Fibroblast of the aortic adventitia (primary cell): ENCODE data around the gene HCLS1. TPM values are rescaled to one million over a fixed set of nuclear protein-coding genes. Genes with fewer than 3 reads are reported as not detected.
"Not testable (repeated sequence)": the region's sequence is repeated elsewhere in the genome, so short reads cannot be mapped to it uniquely, and the experiment has no call there.

Source experiments
- DNase-seq: peaks from one replicate; pipeline ENCODE4 v3.0.0-alpha.2; 2010; ENCODE audit warnings: low read depth
- H3K4me3 ChIP-seq: 2 replicates; pipeline ENCODE4 v1.5.1; 2011; ENCODE audit warnings: low read depth, mild to moderate bottlenecking, control low read depth, low read length, moderate library complexity
- total RNA-seq: library from RNA; depleted of rRNA; stranded (reverse); fragments of >200 nt; gene quantifications from 2 replicates; pipeline ENCODE4 v1.2.3, GENCODE V29; 2012; ENCODE audit warnings: low replicate concordance
- TF ChIP-seq, protein P1 (sequence below): IDR thresholded peaks from 2 replicates; pipeline ENCODE4 v1.5.1; 2011; ENCODE audit warnings: mild to moderate bottlenecking, low read length, control low read depth, inconsistent platforms; ENCODE audit not compliant: insufficient read depth

HCLS1 gene
- total RNA-seq, 1 donor = 7.5 TPM

DNA sequence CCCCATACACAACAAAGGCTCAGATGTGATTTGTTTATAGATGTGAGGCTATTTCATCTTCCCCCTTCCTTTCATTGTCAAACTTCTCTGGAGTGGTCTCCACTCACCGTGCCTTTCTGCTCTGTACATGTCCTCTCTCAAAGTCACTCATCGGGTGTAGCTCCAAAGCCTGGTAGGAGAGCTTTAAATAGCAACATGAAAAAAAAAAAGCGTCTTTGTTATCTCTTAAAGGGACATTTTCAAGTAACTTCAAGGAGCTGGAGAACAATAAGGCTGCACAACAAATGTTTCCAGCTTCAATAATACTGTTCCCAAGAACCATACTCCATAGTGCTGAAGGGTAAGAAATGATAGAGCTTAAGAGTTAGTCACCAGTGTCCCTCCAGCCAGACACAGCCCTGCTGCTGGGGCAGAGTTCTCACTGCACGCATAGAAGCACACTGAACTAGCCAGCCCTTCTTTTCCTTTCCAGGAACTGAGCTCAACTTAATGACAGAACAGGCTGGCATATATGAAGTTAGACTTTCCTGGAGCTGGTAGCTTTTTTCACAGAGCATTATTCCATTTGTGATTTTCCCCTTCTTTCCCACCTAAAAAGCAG, 59.4 kb downstream of the HCLS1 start:
- H3K4me3 ChIP-seq = no peak overlapping the region
- DNase-seq = no peak
- TF ChIP-seq, protein P1, sequence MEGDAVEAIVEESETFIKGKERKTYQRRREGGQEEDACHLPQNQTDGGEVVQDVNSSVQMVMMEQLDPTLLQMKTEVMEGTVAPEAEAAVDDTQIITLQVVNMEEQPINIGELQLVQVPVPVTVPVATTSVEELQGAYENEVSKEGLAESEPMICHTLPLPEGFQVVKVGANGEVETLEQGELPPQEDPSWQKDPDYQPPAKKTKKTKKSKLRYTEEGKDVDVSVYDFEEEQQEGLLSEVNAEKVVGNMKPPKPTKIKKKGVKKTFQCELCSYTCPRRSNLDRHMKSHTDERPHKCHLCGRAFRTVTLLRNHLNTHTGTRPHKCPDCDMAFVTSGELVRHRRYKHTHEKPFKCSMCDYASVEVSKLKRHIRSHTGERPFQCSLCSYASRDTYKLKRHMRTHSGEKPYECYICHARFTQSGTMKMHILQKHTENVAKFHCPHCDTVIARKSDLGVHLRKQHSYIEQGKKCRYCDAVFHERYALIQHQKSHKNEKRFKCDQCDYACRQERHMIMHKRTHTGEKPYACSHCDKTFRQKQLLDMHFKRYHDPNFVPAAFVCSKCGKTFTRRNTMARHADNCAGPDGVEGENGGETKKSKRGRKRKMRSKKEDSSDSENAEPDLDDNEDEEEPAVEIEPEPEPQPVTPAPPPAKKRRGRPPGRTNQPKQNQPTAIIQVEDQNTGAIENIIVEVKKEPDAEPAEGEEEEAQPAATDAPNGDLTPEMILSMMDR = no peak

DNA sequence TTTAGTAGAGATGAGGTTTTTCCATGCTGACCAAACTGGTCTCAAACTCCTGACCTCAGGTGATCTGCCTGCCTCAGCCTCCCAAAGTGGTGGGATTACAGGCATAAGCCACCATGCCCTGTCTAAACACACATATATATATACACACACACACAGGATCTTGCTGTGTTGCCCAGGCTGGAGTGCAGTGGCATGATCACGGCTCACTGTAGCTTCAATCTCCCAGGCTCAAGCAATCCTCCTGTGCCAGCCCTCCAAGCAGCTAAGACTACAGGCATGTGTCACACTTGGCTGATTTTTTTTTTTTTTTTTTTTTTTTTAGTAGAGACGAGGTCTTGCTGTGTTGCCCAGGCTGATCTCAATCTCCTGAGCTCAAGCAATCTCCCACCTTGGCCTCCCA, 60.8 kb downstream of the HCLS1 start:
- not testable (repeated sequence) for H3K4me3 ChIP-seq, DNase-seq

DNA sequence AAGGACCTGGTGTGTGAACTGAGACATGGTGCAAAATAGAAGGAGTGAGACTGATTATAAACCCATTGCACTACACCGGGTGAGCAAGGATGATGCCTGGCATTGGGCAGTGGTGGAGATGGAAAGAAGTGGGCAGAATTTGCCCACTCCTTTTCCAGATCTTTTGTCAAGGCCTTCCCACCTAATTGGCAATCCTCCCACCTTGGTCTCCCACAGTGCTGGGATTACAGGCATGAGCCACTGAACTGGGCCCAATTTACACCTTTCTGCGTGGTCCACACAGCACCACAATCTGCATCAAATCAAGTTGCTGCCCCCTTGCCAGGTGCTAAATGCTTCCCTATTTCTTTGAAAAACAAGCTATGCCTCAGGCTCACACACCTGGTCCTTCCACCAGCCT, 62.1 kb downstream of the HCLS1 start:
- DNase-seq = no peak

DNA sequence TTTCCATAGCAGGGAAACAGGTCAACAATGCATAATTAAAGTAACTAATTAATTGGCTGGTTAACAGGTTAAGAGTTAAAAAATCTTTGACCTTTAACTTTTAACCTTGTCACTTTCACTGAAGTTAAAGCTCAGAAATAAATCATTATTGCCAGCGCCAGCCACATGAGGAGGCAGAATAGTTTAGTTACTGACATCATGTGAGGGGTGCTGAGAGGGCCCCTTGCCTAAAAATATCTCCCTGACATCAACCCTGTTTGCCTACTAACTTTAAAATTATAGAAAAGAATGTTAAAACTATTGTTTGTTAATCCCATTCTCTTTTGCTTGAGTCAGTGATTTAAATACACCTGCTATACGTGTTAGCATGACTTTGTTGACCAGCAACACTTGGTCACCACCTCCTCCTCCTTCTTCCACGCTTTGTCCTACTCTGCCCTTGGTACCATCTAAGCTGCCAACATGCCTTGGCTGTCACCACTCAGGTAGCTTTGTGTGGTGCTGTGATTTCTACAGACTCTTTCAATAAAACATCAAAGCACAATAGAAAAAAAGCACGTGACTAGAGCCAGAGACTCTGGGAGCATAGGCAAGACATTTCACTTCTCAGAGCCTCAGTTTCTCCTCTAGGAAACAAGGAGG, 64.8 kb downstream of the HCLS1 start:
- no peak for DNase-seq
- H3K4me3 ChIP-seq = no peak overlapping the region
- TF ChIP-seq, protein P1 = no peak

More for the DNA sequence above, 62.1 kb downstream of the HCLS1 start:
- H3K4me3 ChIP-seq = no peak overlapping the region
- TF ChIP-seq, protein P1 = no peak

DNA sequence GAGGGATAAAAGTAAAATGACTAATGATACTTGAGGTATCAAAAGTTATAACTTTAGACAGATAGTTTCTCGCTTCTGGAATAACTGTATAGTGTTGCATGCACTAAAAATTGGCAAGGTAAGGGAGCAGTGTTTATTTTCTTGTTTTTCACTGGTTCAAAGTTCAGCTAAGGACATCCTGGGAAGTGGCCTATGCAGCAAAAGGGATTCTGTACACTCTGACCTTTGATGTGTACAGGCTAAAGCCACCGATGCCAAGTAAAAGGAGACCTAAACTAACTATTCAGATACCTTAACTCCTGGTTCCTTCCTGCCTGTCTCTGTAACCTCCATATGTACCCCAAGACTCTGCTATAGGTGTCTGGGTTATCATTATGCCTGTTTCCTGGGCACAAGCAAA, 65.9 kb downstream of the HCLS1 start:
- no peak for DNase-seq
- H3K4me3 ChIP-seq = no peak overlapping the region
- TF ChIP-seq, protein P1 = no peak

DNA sequence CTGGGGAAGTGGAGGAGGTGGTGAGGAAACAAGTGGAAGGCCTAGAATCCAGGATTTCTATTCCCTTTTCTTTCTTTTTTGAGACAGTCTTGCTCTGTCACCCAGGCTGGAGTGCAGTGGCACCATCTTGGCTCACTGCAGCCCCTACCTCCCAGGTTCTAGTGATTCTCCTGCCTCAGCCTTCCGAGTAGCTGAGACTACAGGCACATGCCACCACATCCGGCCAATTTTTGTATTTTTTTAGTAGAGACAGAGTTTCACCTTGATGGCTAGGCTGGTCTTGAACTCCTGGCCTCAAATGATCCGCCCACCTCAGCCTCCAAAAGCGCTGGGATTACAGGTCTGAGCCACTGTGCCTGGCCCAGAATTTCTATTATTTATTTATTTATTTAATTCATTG, 66.9 kb downstream of the HCLS1 start:
- not testable (repeated sequence) for H3K4me3 ChIP-seq, DNase-seq

DNA sequence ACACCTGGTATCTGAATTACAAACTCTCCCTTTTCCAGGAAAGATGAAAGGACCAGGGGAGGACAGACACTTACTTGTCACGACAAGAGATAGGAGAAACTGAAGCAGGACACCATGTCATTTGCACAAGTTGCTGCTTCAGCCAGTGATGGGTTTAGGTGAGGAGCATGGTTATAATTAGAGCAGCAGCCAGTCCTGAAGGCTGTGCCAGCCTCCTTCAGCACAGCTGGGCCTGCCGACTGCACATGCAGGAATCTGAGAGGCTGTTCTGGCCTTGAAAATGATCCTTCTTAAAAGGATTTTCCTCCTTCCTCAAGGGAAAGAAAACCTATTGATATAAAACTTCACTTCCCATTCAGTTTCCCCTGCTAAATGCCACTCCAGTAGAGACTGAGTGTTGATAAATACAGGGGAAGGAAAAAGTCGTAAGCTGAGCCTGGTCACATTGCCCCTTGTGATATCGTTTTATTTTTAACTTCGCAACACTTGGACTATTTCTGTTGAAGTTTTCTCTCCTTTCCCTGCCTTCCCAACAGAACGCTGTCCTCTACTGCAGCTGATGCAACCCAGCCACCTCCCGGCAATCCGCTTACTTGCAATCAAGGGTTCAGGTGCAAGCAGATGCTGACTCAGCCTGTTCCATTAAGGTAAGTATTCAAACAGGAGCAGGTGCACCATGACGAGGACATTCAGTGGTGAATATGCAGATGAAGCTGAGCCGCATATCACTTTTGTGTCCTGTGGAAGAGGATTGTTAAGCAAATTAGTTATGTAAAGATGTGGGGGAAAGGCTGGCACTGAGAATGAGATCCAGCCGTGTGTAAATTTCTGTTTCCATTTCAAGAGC, 67.6 kb downstream of the HCLS1 start, which contains the start of gene FBXO40:
Gene FBXO40 (plus strand): TSS at position 524 of the 847 bp plus-strand sequence. CDS start 27,197 bp downstream, outside the sequence.
- DNase-seq = no peak
- H3K4me3 ChIP-seq = no peak within 1 kb of the TSS
- TF ChIP-seq, protein P1 = no peak
